GM18499 (cell line): ENCODE measurements around the gene FAAP24.
"Not testable (repeated sequence)": the region's sequence is repeated elsewhere in the genome, so short reads cannot be mapped to it uniquely, and the experiment has no call there.

Experiments used
- ATAC-seq: cut with Tn5 transposase; IDR thresholded peaks from one replicate; pipeline ENCODE4 v1.9.1; 2021; ENCODE audit warnings: moderate number of reproducible peaks; ENCODE audit not compliant: insufficient read depth, unreplicated experiment

The FAAP24 gene

GRCh38 chr19:32971715-32972540 lies at the start of gene FAAP24, which contains the start of gene CEP89:
Gene FAAP24, plus strand, starts transcription at chr19:32972242. Its CDS starts 955 bp downstream, at chr19:32973197.
Gene CEP89, minus strand, starts transcription at chr19:32971958. Its CDS starts 84 bp downstream, at chr19:32971874.
- ATAC-seq, result peak; percentile 93

GRCh38 chr19:32924200-32924599 lies 47.8 kb upstream of the FAAP24 start:
- ATAC-seq, result no peak

GRCh38 chr19:32928806-32929205 lies 43.2 kb upstream of the FAAP24 start:
- no peak for ATAC-seq

- ATAC-seq, result no peak
Measured at GRCh38 chr19:32930567-32930966, 41.5 kb upstream of the FAAP24 start.

GRCh38 chr19:32933571-32933970 lies 38.5 kb upstream of the FAAP24 start:
- ATAC-seq, result no peak

GRCh38 chr19:32935629-32936028 lies 36.4 kb upstream of the FAAP24 start:
- ATAC-seq, result no peak

GRCh38 chr19:32936065-32936464 lies 36.0 kb upstream of the FAAP24 start:
- ATAC-seq, result no peak

GRCh38 chr19:32941273-32941672 lies 30.8 kb upstream of the FAAP24 start:
- not testable (repeated sequence) for ATAC-seq

- no peak for ATAC-seq
Measured at GRCh38 chr19:32945260-32945659, 26.8 kb upstream of the FAAP24 start.

GRCh38 chr19:32966750-32967149 lies 5.3 kb upstream of the FAAP24 start:
- no peak for ATAC-seq

- ATAC-seq, result no peak
Measured at GRCh38 chr19:32969549-32969948, 2.5 kb upstream of the FAAP24 start.

- no peak for ATAC-seq
Measured at GRCh38 chr19:32971012-32971595, 938 bp upstream of the FAAP24 start.

GRCh38 chr19:32976223-32976805 lies 4.3 kb downstream of the FAAP24 start:
- ATAC-seq, result no peak

- no peak for ATAC-seq
Measured at GRCh38 chr19:32977280-32977679, 5.2 kb downstream of the FAAP24 start.

GRCh38 chr19:32977813-32978212 lies 5.8 kb downstream of the FAAP24 start:
- ATAC-seq, result not testable (repeated sequence)

GRCh38 chr19:32979807-32980206 lies 7.8 kb downstream of the FAAP24 start:
- not testable (repeated sequence) for ATAC-seq

GRCh38 chr19:32982488-32982887 lies 10.4 kb downstream of the FAAP24 start:
- not testable (repeated sequence) for ATAC-seq

- ATAC-seq, result not testable (repeated sequence)
Measured at GRCh38 chr19:32988254-32988653, 16.2 kb downstream of the FAAP24 start.

- ATAC-seq, result no peak
Measured at GRCh38 chr19:32988724-32989123, 16.7 kb downstream of the FAAP24 start.

- not testable (repeated sequence) for ATAC-seq
Measured at GRCh38 chr19:32995966-32996365, 23.9 kb downstream of the FAAP24 start.

GRCh38 chr19:32997061-32997464 lies 25.0 kb downstream of the FAAP24 start:
- not testable (repeated sequence) for ATAC-seq
